ENCODE results near the gene KCNJ16.

KCNJ16 gene

DNA sequence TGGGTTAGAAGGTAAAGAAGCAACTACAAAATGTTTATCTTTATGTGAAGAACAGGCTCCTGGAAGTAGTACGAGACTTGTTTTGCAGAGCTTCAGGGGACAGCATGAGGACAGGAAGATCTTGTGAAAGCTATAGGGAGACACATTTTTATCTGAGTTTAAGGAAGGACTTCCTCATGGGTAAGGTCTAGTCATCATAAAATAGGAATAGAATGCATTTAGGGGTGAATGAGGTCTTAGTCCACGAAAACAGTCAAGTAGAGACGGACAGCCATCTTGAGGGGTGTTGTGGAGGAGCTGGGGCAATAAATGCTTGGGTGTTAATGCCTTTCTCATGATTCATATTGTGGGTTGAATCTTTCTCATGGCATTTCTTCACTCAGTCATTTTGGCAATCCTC is 24.3 kb downstream of the KCNJ16 start:
- no peak for DNase-seq

DNA sequence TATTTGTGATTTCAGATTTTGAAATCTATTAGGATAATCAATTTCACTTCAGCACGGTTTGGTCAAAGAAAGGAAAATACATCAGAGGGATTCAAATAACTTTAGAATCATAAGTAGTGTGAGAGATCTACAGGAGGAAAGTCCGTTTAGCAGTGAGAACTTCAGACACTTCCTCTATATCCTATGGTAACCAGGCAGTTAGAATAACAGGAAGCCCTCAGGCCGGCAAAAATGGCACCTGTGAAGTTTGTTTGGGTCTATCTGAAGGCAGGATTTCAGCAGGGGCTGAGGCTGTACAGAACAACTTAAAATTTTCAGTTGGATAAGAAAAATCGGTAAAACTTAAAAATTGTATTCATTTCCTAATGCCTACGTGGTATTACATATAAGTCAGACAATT is 24.9 kb downstream of the KCNJ16 start:
- no peak for DNase-seq

DNA sequence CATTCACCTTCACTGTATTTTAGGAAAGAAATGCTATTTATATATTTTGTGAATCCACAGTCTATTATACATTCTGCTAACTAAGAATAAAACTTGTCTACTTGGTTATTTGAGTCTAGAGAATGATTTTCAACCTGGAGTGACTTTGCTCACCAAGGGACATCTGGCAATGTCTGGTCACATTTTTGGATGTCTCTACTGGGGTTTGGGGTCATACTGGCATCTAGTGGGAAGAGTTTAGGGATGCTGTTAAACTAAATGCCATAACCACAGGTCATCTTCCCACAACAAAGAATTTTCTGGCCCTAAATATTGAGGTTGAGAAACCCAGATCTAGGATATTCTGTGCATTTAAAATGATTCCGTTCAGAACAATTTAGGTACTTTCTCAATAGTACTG is 26.0 kb downstream of the KCNJ16 start:
- no peak for DNase-seq

DNA sequence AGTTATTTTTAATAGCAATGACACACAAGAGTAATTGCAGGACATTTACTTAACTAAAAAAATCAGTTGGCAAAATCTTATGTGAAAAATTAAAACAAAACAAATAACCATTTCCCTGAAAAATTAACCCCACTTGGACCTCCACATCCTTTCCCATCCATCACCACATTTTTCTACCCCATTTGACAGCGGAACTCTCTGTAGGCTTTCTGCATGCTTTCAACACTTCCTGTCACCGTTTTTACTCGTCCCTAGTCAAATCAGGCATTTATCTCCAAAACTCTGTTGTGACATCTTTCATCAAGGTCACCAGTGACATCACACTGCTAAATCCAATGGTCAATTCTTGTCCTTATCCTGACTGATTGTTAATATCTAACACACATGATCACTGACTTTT is 27.5 kb downstream of the KCNJ16 start:
- no peak for DNase-seq

DNA sequence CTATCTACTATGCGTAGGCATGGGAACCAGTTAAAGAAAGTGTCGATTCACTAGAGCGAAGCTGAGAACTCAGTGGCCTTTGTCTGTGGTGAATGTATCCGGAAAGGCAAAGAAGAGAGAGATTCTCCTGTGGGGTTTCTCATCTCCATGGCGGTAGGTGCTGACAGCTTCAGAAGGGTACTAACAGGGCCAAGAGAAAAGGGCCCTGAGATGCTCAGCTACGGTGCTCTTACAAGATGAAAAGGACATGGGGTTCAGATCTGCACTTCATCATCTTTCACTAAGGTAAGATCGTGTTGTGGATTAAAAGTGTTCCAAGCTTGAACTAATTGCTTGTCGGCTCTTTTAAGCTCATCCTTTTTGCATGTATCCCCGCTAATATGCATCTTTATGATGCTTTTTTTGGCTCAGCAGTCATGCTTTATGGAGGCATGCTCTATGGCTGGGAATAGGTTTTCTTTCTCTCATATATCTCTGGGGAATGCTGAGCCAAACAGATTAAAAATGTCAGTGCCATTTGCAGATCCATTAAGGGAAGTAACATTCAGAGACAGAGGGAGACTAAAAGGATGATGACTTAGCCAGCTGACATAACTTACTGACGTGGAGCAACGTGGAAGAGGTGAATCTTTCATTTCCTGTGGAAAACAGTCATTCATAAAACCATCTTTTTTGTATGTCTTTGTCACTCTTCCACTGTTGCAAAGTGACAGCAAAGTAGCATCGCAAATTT is 29.9 kb downstream of the KCNJ16 start:
- no peak for DNase-seq

DNA sequence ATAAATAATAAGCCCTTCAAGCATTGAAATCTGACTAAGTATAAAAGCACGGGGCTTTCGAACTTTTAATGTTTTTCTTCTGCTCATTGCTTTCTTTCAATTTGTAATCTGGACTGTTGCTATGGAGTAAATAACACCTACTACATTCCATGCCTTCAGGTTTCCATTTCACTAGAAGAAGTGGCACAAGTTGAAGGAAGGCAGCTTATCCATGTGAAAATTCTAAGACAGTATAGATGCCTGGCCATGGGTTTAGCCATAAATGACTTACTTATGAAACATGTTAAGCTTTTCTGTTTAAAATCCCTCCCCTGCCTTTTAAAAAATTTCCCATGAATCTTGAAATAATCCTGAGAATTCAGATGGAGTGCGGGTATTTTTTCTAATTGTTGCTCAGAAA is 30.6 kb downstream of the KCNJ16 start:
- DNase-seq: no peak

DNA sequence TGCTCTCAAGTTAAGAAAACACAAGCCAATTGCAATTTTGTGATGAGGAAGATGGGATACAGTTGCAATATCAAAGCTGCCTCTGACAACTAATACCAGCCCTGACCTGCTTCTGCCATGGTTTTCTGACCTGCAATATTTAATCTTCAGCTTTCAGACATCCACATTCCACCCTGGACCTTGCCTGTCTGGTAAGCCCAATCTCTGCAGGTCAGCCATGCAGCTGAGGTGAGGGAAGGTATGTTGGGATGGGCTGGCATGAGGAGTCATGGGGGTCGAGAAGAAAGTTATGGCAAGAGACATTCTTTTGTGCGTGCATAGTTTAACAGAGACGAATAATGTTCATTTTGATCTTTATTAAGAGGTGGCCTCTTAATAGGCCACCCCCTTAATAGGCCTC is 31.5 kb downstream of the KCNJ16 start:
- DNase-seq: no peak

DNA sequence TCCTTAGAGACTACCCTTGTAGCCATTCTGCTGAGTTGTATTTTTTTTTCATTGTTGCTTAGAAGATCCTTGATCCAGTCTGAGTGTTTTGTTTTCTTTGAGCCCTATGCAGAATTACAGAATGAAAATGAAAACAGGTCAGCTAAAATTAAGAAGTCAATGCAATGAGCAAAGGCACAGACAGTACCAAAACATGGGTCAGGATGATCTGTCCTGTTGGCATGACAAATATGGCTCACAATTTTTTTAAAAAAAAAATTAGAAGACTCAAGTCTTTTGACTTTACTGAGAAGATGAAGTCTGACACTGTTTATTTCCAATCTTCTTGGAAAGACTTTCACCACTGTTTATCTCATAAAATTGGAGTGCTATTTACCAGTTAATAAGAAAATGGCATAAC is 32.4 kb downstream of the KCNJ16 start:
- no peak for DNase-seq

DNA sequence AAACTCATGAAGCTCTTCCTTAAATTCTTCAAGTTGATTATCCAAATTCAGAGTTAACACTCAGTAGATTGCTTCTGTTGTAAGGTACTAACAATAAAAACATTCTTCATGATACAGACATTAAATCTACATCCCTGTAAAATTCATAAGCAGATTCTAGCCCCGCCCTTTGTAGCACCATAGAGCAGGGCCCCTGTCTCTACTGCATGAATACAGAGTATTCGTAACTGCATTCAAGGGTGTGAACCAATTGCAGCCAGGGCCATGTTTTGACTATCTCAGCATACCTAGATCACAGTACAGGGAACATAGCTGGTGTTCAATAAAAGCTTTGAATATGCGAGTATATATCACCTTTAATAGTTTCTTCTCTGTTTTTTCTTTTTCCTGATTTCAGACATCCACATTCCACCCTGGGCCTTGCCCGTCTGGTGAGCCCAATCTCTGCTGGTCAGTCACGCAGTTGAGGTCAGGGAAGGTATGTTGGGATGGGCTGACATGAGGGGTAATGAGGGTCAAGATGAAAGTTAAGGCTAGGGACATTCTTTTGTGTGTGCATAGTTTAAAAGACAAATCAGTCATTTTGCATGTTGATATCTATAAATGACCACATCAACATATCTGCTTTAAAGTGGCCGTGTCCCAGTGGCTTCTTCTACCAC is 33.0 kb downstream of the KCNJ16 start:
- no peak for DNase-seq

DNA sequence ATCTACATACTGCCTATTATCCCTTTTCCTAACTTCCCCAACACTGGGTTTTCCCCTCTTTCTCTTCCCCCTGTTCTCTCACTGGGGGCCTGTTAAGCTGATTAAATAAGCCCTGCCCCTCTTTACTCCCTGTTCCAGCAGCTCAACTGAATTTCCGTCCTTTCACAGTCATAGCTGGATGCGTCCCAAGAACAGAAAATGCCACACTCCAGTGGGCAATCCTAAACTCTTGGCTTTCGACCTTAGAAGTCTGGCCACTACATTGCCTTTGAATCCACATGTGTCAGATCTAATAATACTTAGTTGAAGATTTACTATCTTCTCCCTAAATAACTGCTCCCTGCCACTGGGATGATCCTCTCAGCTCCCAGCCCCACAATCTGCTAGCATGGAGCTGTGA is 34.5 kb downstream of the KCNJ16 start:
- DNase-seq: no peak

DNA sequence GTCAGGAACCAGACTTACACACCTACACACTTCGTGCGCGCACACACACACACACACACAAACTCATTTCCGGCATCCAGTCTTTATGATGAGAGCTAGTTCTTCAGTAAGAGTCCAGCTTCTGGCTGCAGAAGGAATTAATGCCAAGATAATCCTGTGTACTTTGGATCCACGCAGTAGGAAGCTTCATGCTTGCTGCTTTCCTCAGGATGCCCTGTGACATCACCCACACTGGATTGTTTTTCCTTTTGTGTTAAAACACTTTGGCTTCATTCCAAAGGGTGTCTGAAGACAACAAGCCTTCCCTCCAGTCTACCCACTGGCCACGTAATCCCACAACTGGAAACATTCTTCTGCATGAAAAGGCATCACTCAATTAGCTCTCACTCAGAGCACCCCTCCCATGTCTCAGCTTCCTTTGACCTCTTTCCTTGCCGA is 35.4 kb downstream of the KCNJ16 start:
- DNase-seq: no peak

DNA sequence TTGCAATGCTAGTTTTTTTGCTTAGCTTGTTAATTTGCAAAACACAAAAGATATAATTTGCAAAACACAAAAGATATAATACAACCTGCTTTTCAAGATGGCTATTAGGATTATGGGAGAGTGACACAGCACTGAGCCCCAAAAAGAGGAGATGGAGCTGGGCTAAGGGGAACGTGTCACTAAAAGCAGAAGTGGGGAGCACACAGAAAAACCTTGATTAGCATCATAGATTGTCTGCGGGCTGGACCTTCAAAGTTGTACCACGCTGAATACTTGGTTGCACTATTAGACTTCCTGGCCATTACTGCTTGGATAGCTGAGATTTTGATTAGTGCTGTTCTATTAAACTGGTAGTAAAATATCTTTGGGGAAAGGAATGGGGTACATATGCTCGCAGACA is 36.2 kb downstream of the KCNJ16 start:
- DNase-seq: no peak

DNA sequence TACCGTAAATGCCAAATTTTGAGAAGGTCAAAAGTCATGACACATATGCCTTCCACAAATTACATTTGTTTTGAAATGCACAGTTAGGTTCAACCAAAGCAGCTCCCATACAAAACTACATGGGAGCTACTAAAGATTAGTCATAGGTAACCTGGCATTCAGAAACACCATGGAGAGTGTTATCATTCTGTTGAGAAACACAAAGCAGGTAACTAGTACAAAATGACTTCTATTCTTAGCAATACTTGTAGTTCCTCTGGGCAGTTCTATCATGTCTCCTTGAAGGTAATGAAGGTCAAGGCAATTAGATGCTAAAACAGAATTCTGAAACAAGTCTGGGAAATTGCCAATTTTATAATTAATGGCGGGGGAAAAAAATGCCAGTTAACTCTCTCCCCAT is 39.4 kb downstream of the KCNJ16 start:
- DNase-seq: no peak

DNA sequence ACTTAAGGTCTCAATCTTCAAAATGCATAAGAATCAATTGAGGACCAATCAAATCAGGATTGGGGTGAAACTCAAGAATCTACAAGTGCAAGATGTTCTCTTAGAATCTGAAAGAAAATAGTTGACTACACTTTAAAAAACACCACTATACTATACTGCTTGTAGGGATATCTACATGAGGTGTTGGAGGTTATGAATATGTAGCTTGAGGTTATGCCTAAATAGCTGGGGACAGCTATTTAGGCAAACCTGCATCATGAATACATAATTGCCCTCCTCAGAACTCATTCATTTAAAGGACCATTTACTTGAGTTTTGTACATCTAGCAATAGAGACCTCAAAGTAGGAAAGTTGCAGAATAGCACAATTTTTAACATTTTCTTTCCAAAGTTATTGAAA is 40.1 kb downstream of the KCNJ16 start:
- no peak for DNase-seq

DNA sequence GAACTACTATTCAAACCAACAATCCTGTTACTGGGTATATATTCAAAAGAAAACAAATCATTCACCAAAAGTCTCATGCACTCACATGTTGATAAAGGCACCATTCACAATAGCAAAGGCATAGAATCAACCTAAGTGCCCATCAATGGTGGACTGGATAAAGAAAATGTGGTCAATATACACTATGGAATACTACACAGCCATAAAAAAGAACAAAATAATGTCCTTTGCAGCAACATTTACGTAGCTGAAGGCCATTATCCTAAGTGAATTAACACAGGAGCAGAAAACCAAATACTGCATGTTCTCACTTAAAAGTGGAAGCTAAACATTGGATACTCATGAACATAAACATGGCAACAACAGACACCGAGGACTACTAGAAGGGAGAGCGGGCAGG is 41.9 kb downstream of the KCNJ16 start:
- DNase-seq: no peak

DNA sequence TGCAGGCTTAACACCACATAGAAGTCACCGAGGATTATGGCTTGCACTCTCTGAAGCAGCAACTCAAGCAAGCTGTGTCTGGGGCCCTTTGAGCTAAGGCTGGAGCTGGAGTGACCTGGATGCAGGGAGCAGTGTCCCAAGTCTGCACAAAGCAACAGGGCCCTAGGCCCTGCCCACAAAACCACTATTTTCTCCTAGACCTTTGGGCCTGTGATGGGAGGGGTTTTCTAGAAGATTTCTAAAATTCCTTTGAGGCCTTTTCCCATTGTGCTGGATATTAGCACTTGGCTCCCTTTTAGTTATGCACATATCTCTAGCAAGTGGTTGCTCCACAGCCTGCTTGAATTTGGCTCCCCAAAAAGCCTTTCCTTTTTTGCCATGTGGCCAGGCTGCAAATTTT is 44.5 kb downstream of the KCNJ16 start:
- DNase-seq: no peak

DNA sequence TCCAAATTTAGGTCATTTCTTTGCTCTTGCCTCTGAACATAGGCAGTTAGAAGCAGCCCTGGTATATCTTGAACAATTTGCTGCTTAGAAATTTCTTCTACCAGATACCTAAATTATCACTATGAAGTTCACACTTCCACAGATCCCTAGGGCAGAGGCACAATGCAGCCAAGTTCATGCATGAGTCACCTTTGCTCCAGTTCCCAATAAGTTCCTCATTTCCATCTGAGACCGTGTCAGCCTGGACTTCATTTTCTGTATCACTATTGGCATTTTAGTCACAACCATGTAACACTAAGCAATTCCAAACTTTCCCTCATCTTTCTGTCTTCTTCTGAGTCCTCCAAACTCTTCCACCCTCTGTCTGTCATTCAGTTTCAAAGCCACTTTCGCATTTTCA is 45.0 kb downstream of the KCNJ16 start:
- no peak for DNase-seq

DNA sequence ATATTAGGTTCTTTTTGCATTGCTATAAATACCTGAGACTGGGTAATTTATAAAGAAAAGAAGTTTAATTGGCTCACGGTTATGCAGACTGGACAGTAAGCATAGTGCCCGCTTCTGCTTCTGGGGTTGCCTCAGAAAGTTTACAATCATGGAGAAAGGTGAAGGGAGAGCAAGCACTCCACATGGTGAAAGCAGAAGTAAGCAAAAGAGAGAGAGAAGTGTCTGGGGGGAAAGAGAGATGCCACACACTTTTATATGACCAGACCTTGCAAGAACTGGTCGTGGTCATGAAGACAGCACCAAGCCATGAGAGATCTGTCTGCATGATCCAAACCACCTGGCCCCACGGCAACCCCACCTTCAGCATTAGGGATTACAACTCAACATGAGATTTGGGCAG is 45.4 kb downstream of the KCNJ16 start:
- DNase-seq: no peak

DNA sequence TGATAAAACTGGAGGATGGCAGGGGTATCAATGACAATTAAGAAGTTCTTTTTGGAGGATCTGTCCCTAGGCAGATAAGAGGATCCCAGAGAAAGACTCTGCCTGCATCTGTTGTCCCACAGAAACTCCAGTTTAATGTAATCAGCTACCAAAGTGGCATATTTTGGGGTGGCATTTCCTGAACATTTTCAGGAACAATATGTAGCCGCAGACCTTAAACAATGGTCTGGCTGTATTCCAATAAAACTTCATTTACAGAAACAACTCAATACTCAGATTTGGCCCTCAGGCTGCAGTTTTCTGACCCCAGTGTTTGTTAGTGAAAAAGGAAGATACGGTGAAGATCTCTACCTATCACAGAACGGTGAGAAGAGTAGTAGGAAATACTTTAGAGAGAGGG is 46.1 kb downstream of the KCNJ16 start:
- DNase-seq: no peak

DNA sequence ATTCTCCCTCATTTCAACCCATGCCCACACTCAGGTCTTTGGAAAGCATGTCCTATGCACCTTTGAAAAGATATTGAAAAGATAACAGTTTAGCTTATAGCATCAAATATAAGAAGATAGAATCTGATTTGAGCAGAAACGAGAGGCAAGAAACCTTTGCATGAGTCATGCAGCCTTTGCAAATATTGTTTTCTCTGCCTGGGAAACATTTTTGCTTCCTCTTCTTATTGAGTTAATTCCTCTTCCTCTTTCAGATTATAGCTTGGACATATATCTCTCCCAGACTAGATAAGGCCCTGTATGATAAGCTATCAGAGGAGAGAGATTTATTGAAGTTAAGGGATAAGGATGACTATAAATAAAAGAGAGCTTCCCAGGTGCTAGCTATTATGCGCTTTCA is 48.2 kb downstream of the KCNJ16 start:
- no peak for DNase-seq

DNA sequence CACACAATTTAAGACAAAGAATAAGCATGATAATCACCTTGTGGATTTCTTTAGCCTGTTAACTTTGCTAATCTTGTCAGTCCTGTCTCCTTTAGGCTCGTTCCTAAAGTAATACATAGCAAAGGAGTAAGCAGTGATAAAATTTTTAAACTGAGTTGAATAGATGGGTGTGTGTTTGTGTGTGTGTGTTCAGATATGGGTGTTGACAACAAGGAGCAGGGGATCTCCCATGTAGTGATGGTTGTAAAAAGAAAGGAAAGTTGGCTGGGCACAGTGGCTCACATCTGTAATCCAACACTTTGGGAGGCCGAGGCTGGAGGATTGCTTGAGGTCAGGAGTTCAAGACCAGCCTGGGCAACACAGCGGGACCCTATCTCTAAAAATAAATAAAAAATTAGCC is 49.7 kb downstream of the KCNJ16 start:
- no peak for DNase-seq

DNA sequence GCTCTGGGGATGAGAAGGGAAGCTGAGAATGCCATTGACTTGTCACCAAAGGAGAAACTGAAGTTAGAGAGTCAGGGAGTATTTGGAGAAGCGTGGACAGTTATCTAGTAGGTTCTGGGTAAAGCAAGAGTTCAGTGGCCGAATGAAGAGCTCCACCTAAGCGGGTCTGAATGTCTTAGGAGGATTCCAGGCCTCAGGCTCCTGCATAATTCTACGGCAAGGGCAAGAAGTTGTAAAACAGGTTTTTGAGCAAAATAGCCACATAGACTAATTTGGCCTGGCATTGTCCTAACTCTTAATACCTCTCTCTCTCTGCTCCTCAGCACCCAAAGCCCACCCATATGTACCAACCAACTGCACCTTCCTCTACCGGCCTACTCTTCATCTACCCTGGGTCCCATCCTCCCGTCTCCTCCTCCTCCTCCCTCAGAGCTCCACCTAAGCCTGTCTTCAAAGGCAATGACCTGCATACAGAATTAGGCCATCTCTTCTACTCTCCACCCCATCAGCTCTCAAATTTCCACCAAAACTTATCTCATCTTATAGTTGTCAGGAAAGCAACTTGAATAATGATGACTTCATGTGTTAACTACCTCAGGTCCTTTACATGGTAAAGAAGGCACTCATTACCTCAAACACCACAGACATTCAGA is 52.3 kb downstream of the KCNJ16 start:
- DNase-seq: no peak

DNA sequence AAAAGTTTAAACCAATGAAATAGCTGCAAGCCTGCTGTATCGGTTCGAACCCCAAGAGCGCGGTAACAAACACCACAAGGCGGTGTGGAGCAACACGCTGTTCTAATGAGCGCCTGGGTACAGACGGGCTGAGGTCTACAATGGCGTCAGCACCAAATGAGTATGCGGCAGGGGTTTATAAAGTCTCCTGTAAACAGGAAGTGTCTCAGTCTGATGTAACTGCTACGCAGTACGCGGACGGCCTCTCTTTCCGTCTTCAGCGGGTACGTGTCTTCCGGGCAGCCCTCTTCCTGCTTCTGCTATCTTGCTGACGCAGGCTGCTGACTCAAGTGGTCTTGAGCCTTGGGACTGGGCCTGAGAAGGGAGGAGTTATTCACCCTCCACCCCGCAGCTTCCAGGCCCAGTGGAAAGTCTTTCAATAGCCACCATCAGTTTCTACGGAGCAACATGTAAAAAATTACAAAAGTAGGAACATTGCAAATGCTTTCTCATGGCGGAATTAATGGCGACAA is 53.8 kb downstream of the KCNJ16 start:
- no peak for DNase-seq

DNA sequence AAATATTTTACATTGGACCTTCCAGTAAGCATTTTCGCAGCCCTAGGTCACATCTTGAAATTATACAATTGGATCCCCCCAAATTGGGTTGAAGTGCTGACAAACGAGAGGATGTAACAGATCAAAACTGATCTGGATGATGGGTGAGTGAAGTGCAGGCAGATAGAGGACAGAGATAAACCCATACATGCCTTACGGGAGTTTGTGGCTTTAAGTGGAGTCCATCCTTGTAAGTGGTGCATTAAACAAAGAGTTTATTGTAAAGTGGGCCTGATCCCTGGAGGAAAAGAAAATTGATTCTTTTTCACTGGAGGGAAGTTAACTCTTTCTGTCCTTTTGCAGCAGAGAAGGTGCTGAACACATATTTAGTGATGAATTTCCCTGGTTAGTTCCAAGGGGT is 55.3 kb downstream of the KCNJ16 start:
- DNase-seq: no peak
